ENCODE data around the gene ZDHHC5.
A peak's percentile ranks its signal among the peaks of the same experiment; 100 is the strongest.
"Not testable (repeated sequence)": the region's sequence is repeated elsewhere in the genome, so short reads cannot be mapped to it uniquely, and the experiment has no call there.

Gene ZDHHC5

GRCh38 chr11:57704932-57705331, 37.0 kb downstream of the ZDHHC5 start:
- H3K27me3 Mint-ChIP-seq (ENCODE audit: low read depth) = no peaks in the 10 kb centered on the region
- no peak for TF ChIP-seq CTCF (IDR thresholded peaks at IDR 0.05; ENCODE audit: unreplicated experiment in 3 of 3)
- no peaks in the 10 kb centered on the region for H3K9me3 Mint-ChIP-seq
- H3K4me3 Mint-ChIP-seq = no peak overlapping the region
- H3K27ac Mint-ChIP-seq = no peak overlapping the region
- peaks cover 50% of the 10 kb centered on the region for H3K36me3 Mint-ChIP-seq (ENCODE audit: low read depth)
- no peaks in the 10 kb centered on the region for H3K4me1 Mint-ChIP-seq

GRCh38 chr11:57705432-57705831, 37.5 kb downstream of the ZDHHC5 start:
- not testable (repeated sequence) for H3K4me1 Mint-ChIP-seq; H3K27me3 Mint-ChIP-seq (ENCODE audit: low read depth); H3K4me3 Mint-ChIP-seq; H3K27ac Mint-ChIP-seq; H3K9me3 Mint-ChIP-seq
- H3K36me3 Mint-ChIP-seq (ENCODE audit: low read depth) = peaks cover 48% of the 10 kb centered on the region

- Mint-ChIP-seq H3K9me3 (peaks cover 3% of the 10 kb centered on the region), H3K27ac (no peak overlapping the region), H3K4me3 (peak overlapping the region in 2 of 3 experiments; percentile 93 to 95), H3K36me3 (ENCODE audit: low read depth) (peaks cover 39% of the 10 kb centered on the region), H3K27me3 (ENCODE audit: low read depth) (no peaks in the 10 kb centered on the region), H3K4me1 (peaks cover 26% of the 10 kb centered on the region)
- TF ChIP-seq CTCF (IDR thresholded peaks at IDR 0.05; ENCODE audit: unreplicated experiment in 3 of 3) = no peak
Measured at GRCh38 chr11:57709802-57710367, 42.0 kb downstream of the ZDHHC5 start.

- Mint-ChIP-seq H3K27me3 (ENCODE audit: low read depth) (no peaks in the 10 kb centered on the region), H3K4me1 (peaks cover 26% of the 10 kb centered on the region), H3K36me3 (ENCODE audit: low read depth) (peaks cover 41% of the 10 kb centered on the region), H3K9me3 (peaks cover 5% of the 10 kb centered on the region), H3K4me3 (peak within 1 kb of the TSS; percentile 93 to 95 (median 94)), H3K27ac (peak within 1 kb of the TSS; percentile 84 to 95 (median 86))
- no peak for TF ChIP-seq CTCF (IDR thresholded peaks at IDR 0.05; ENCODE audit: unreplicated experiment in 3 of 3)
Measured at GRCh38 chr11:57711414-57712255, 43.7 kb downstream of the ZDHHC5 start, which contains the start of gene MED19. Gene MED19 (minus strand): TSS chr11:57712215. CDS start chr11:57712179, 36 bp downstream.

- TF ChIP-seq CTCF (IDR thresholded peaks at IDR 0.05; ENCODE audit: unreplicated experiment in 3 of 3) = no peak
- peak within 1 kb of the TSS; percentile 84 to 95 (median 86) for H3K27ac Mint-ChIP-seq
- no peaks in the 10 kb centered on the region for H3K27me3 Mint-ChIP-seq (ENCODE audit: low read depth)
- peaks cover 26% of the 10 kb centered on the region for H3K4me1 Mint-ChIP-seq
- peak within 1 kb of the TSS; percentile 93 to 95 (median 94) for H3K4me3 Mint-ChIP-seq
- H3K9me3 Mint-ChIP-seq = peaks cover 5% of the 10 kb centered on the region
- H3K36me3 Mint-ChIP-seq (ENCODE audit: low read depth) = peaks cover 41% of the 10 kb centered on the region
Measured at GRCh38 chr11:57712256-57713150, 44.6 kb downstream of the ZDHHC5 start, which contains the start of gene TMX2. Gene TMX2 (plus strand): TSS chr11:57712593. CDS start chr11:57712619, 26 bp downstream.

- no peaks in the 10 kb centered on the region for H3K27me3 Mint-ChIP-seq (ENCODE audit: low read depth)
- peak overlapping the region; percentile 93 to 95 (median 94) for H3K4me3 Mint-ChIP-seq
- no peak for TF ChIP-seq CTCF (IDR thresholded peaks at IDR 0.05; ENCODE audit: unreplicated experiment in 3 of 3)
- no peak overlapping the region for H3K27ac Mint-ChIP-seq
- peaks cover 46% of the 10 kb centered on the region for H3K36me3 Mint-ChIP-seq (ENCODE audit: low read depth)
- H3K4me1 Mint-ChIP-seq = peaks cover 26% of the 10 kb centered on the region
- H3K9me3 Mint-ChIP-seq = peaks cover 9% of the 10 kb centered on the region
Measured at GRCh38 chr11:57713835-57714234, 45.9 kb downstream of the ZDHHC5 start.

- not testable (repeated sequence) for H3K27me3 Mint-ChIP-seq (ENCODE audit: low read depth); H3K9me3 Mint-ChIP-seq; H3K27ac Mint-ChIP-seq; H3K4me3 Mint-ChIP-seq
- peaks cover 50% of the 10 kb centered on the region for H3K36me3 Mint-ChIP-seq (ENCODE audit: low read depth)
- H3K4me1 Mint-ChIP-seq = peaks cover 22% of the 10 kb centered on the region
Measured at GRCh38 chr11:57716726-57717125, 48.8 kb downstream of the ZDHHC5 start.
